NOMO-1 treated with DMSO at 0.1 percent for 48 hours (cell line): ENCODE data around the gene RAB40A.
A peak's percentile ranks its signal among the peaks of the same experiment; 100 is the strongest.
"Not testable (repeated sequence)": the region's sequence is repeated elsewhere in the genome, so short reads cannot be mapped to it uniquely, and the experiment has no call there.

Experiments
- DNase-seq: peaks from one replicate; lab custom pipeline; 2025; ENCODE audit not compliant: unreplicated experiment; lab: John Stamatoyannopoulos, UW

The RAB40A gene

DNA sequence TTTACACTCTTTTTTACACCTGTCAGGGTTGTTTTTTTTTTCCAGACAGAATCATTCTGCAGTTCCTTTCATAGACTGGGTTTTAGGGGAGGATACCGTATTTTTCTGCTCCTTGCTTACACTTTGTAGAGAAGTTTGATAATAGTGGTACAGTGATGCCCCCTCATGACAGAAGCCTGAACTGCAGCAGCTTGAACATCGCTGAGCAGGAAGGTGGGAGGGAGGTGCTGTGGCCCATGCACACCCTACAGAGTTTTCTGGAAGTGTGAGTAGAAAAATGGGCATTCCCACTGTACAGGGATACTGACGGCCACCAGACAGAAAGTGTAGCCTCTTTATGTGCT is 54.5 kb downstream of the RAB40A start:
- DNase-seq, result peak; percentile 48

DNA sequence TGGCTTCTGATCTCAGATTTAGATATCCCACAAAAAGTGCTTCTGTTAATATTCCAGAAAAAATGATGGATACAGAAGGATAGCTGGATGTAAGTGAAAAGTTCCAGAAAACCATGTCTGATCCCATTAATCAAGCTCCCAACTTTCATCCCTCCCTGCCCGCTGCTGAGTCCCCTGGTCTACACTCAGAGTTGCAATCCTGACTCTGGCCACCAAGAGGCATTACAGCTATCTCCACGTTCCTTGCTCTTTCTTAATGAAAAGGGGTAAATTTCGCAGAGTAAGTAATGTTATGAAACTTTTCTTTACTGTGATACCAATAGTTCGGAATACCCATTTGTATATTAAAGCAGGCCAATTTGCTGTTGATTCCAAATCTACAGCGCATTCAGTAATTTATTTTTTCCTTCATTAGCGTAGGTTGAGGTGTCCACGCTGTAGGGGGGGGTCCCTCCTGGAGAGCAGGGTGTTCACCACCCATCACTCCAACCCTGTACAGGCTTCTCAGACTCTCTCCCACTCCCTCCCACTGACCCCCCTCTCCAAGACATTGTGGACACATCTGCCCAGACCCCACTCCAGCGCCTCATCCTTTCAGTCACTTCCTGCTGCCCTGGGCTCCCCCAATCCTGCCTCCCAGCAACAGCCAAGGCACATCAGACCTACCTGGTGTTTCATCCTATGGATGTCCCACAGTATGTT is 55.1 kb downstream of the RAB40A start:
- peak; percentile 16 for DNase-seq

DNA sequence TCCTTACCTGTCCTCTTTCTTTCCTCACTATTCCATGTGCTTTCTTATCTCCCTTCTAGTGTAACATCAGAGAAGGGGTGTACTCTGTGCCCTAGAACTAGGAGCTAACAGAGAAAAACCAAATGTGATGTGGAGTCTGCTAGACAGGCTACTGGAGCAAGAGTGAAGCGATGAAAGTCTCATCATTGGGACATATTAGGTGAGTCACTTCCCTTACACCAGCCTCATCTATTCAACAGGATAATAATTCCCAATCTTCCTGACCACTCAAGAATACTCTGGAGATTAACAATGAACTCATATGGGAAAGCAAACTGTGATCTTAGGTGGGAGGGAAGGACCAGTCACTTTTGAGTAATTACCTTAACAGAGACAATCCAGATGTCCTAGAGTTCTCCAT is 58.1 kb downstream of the RAB40A start:
- no peak for DNase-seq

DNA sequence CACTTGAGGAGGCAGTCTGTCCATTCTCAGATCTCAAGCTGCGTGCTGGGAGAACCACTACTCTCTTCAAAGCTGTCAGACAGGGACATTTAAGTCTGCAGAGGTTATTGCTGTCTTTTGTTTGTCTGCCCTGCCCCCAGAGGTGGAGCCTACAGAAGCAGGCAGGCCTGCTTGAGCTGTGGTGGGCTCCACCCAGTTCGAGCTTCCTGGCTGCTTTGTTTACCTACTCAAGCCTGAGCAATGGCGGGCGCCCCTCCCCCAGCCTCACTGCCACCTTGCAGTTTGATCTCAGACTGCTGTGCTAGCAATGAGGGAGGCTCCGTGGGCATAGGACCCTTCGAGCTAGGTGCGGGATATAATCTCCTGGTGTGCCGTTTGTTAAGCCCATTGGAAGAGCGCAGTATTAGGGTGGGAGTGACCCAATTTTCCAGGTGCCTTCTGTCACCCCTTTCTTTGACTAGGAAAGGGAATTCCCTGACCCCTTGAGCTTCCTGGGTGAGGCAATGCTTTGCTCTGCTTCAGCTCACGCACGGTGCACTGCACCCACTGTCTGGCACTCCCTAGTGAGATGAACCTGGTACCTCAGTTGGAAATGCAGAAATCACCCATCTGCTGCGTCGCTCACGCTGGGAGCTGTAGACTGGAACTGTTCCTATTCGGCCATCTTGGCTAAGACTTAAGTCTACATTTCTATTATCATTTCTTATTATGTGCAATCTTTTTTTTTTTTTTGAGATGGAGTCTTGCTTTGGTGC is 59.1 kb downstream of the RAB40A start:
- not testable (repeated sequence) for DNase-seq

DNA sequence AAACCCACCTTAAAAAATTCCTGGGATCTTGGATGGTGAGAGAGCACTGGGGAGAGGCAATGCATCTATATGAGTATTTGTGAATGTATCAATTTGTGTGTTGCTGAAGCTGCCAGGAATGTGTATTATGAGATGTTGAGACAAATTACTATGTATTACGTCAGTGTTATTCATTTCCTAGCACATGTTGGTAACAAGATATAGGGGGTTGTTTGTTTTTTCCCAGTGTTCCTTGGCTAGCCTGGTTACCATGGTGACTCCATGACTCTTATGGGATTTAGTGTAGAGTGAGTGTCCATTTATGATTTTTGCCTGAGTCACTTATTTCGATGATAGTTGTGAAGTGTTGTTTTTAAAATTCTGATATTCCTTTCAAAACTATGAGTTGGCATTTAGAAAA is 65.6 kb downstream of the RAB40A start:
- DNase-seq, result no peak
